GM23338 (cell line): Measurements from ENCODE around the gene FAM47E. TPM values are rescaled to one million over a fixed set of nuclear protein-coding genes. Genes with fewer than 3 reads are reported as not detected.

Experiments used
- ATAC-seq: fragments of 200-7000 bp; cut with Tn5 transposase; 3 replicates; pipeline ENCODE4 v1.9.1; 2020
- DNase-seq: peaks from one replicate; pipeline ENCODE4 v3.0.0-alpha.2; 2015; ENCODE audit warnings: low spot score
- H2AFZ ChIP-seq: fragments of 200-600 bp; sonication (generic); 2 replicates; pipeline ENCODE4 v1.8.0; 2016; ENCODE audit warnings: antibody characterized with exemption, mild to moderate bottlenecking, moderate library complexity
- H3F3A ChIP-seq: fragments of 200-600 bp; sonication (generic); replicated peaks from 2 replicates; pipeline ENCODE4 v1.8.0; 2017; ENCODE audit warnings: antibody characterized with exemption, mixed run types, low read depth
- H3K27ac ChIP-seq: fragments of 200-600 bp; sonication (generic); 2 replicates; pipeline ENCODE4 v1.6.1; 2016; ENCODE audit warnings: low read depth
- H3K27me3 ChIP-seq: fragments of 200-600 bp; sonication (generic); 2 replicates; pipeline ENCODE4 v1.8.0; 2016; ENCODE audit warnings: mild to moderate bottlenecking, mixed run types, moderate library complexity; ENCODE audit not compliant: insufficient read depth
- H3K36me3 ChIP-seq: fragments of 200-600 bp; sonication (generic); 2 replicates; pipeline ENCODE4 v1.8.0; 2016; ENCODE audit warnings: mild to moderate bottlenecking; ENCODE audit not compliant: insufficient read depth
- H3K4me1 ChIP-seq: fragments of 200-600 bp; sonication (generic); 2 replicates; pipeline ENCODE4 v1.8.0; 2016; ENCODE audit warnings: mild to moderate bottlenecking, moderate library complexity; ENCODE audit not compliant: insufficient read depth
- H3K4me2 ChIP-seq: fragments of 200-600 bp; sonication (generic); 2 replicates; pipeline ENCODE4 v1.7.1; 2017; ENCODE audit warnings: mixed run types
- H3K4me3 ChIP-seq: fragments of 200-600 bp; sonication (generic); 2 replicates; pipeline ENCODE4 v1.6.1; 2016; ENCODE audit warnings: mixed run types
- H3K79me2 ChIP-seq: fragments of 200-600 bp; sonication (generic); replicated peaks from 2 replicates; pipeline ENCODE4 v1.8.0; 2017; ENCODE audit warnings: mild to moderate bottlenecking; ENCODE audit not compliant: insufficient read depth
- H3K9me2 ChIP-seq: fragments of 200-600 bp; sonication (generic); 2 replicates; pipeline ENCODE4 v1.8.0; 2017; ENCODE audit not compliant: insufficient read depth
- H4K20me1 ChIP-seq: fragments of 200-600 bp; sonication (generic); replicated peaks from 2 replicates; pipeline ENCODE4 v1.8.0; 2017; ENCODE audit warnings: mild to moderate bottlenecking; ENCODE audit not compliant: insufficient read depth
- H3K27ac Mint-ChIP-seq: 2 replicates; pipeline ENCODE4 v1.8.0; 2020; ENCODE audit warnings: inconsistent platforms, mild to moderate bottlenecking, moderate library complexity, mixed read lengths
- H3K27me3 Mint-ChIP-seq: 3 replicates; pipeline ENCODE4 v1.8.0; 2022; ENCODE audit warnings: low read depth, mild to moderate bottlenecking, moderate library complexity, mixed read lengths, inconsistent platforms; ENCODE audit not compliant: insufficient read depth, poor library complexity
- H3K36me3 Mint-ChIP-seq: 3 replicates; pipeline ENCODE4 v1.8.0; 2021; ENCODE audit warnings: low read depth, mild to moderate bottlenecking, inconsistent platforms, moderate library complexity, mixed read lengths
- H3K4me1 Mint-ChIP-seq: 3 replicates; pipeline ENCODE4 v1.8.0; 2020; ENCODE audit warnings: mild to moderate bottlenecking, inconsistent platforms, mixed read lengths
- H3K4me3 Mint-ChIP-seq: 3 replicates; pipeline ENCODE4 v1.8.0; 2021; ENCODE audit warnings: moderate library complexity, mild to moderate bottlenecking, inconsistent platforms, mixed read lengths
- H3K9me3 Mint-ChIP-seq: 3 replicates; pipeline ENCODE4 v1.8.0; 2020; ENCODE audit warnings: moderate library complexity, mild to moderate bottlenecking, inconsistent platforms, mixed read lengths
- CTCF ChIP-seq, 2 experiments: fragments of 200-600 bp in 1 of 2; sonication (generic) in 1 of 2; conservative IDR thresholded peaks; 2 replicates each; pipeline versions ENCODE4 v1.5.1 to v1.6.1; 2016 to 2017; ENCODE audit warnings: antibody characterized with exemption in 2 of 2, low read depth in 2 of 2, mild to moderate bottlenecking in 2 of 2, moderate library complexity in 1 of 2
- EZH2 ChIP-seq: fragments of 200-600 bp; sonication (generic); IDR thresholded peaks from one replicate; pipeline ENCODE4 v1.8.0; 2017; ENCODE audit warnings: antibody characterized with exemption, mild to moderate bottlenecking, low read depth; ENCODE audit not compliant: unreplicated experiment
- JUNB ChIP-seq: IDR thresholded peaks from one replicate; pipeline ENCODE4 v1.6.1; 2016; ENCODE audit warnings: antibody characterized with exemption; ENCODE audit not compliant: unreplicated experiment
- NANOG ChIP-seq: IDR thresholded peaks from 2 replicates; pipeline ENCODE4 v1.6.1; 2016; ENCODE audit warnings: antibody characterized with exemption, borderline replicate concordance
- STAT1 ChIP-seq: IDR thresholded peaks from one replicate; pipeline ENCODE4 v1.6.1; 2016; ENCODE audit warnings: antibody characterized with exemption; ENCODE audit not compliant: unreplicated experiment
- ZNF114 ChIP-seq: fragments of 250-450 bp; sonication (Bioruptor Pico); IDR thresholded peaks from 2 replicates; pipeline ENCODE4 v1.5.0; 2020; ENCODE audit warnings: mild to moderate bottlenecking, moderate library complexity
- ZNF331 ChIP-seq: fragments of 250-450 bp; sonication (Bioruptor Pico); IDR thresholded peaks from 2 replicates; pipeline ENCODE4 v1.5.0; 2020; ENCODE audit warnings: low read depth, mild to moderate bottlenecking, moderate library complexity
- ZNF462 ChIP-seq: fragments of 250-450 bp; sonication (Bioruptor Pico); IDR thresholded peaks from 2 replicates; pipeline ENCODE4 v1.5.0; 2020; ENCODE audit warnings: mild to moderate bottlenecking, moderate library complexity
- polyA plus RNA-seq: library from polyadenylated mRNA; unstranded; fragments of >200 nt; fragmentation: Nextera tagmentation; extraction: Ambion mirVana; gene quantifications from 2 replicates; pipeline ENCODE4 v1.2.1, GENCODE V29; 2016
- total RNA-seq: library from RNA; depleted of rRNA; stranded (reverse); fragments of >200 nt; shearing (Covaris generic); gene quantifications from 2 replicates; pipeline ENCODE4 v1.2.3, GENCODE V29; 2014

The FAM47E gene
- total and polyA plus RNA-seq, 2 experiments from 2014 or later = 0.66 to 2.3 TPM

GRCh38 chr4:76224171-76224570, 27.4 kb upstream of the FAM47E start:
- peaks cover 27% of the 10 kb centered on the region for H3K9me3 Mint-ChIP-seq
- DNase-seq (no peak), ATAC-seq (no peak)
- no peaks in the 10 kb centered on the region for H3F3A ChIP-seq
- no peaks in the 10 kb centered on the region; the same call in 1 of the 2 replicates for H3K79me2 ChIP-seq
- no peaks in the 10 kb centered on the region for H3K27me3 ChIP-seq
- 0 out of 2 replicates have a peak, but pooled peaks cover 17% of the 10 kb centered on the region for H3K36me3 ChIP-seq
- H3K4me3 ChIP-seq = no peak overlapping the region
- no peaks in the 10 kb centered on the region; the same call in 1 of the 2 replicates for H3K4me1 ChIP-seq
- no peak overlapping the region for H3K27ac ChIP-seq
- peaks cover 7% of the 10 kb centered on the region for H3K27me3 Mint-ChIP-seq
- H3K36me3 Mint-ChIP-seq = peaks cover 27% of the 10 kb centered on the region
- no peak overlapping the region for H3K27ac Mint-ChIP-seq
- H3K4me3 Mint-ChIP-seq = no peak overlapping the region
- peaks cover 6% of the 10 kb centered on the region; the same call in 1 of the 2 replicates for H3K9me2 ChIP-seq
- peaks cover 2% of the 10 kb centered on the region; the same call in 1 of the 3 replicates for H3K4me1 Mint-ChIP-seq
- H3K4me2 ChIP-seq = no peak overlapping the region
- TF ChIP-seq ZNF331 (CRISPR knock-in tag) (no peak), JUNB (no peak), STAT1 (no peak), ZNF462 (no peak), ZNF114 (CRISPR knock-in tag) (no peak), EZH2 (no peak), NANOG (no peak), CTCF (conservative IDR thresholded peaks at IDR 0.05; ENCODE audit: low read depth in 2 of 2) (no peak)
- no peak overlapping the region for H2AFZ ChIP-seq
- peaks cover 7% of the 10 kb centered on the region for H4K20me1 ChIP-seq
